SU-DHL-6 (cell line): ENCODE data around the gene KRTAP22-2.

Source experiments
- H2AFZ ChIP-seq: fragments of 200-600 bp; sonication (generic); 2 replicates; pipeline ENCODE4 v1.6.1; 2014; ENCODE audit warnings: low read depth, mild to moderate bottlenecking, moderate library complexity, mixed read lengths, antibody characterized with exemption, low read length; ENCODE audit not compliant: severe bottlenecking
- H3F3A ChIP-seq: fragments of 200-600 bp; shearing (Covaris generic); 2 replicates; pipeline ENCODE4 v1.6.0; 2016; ENCODE audit warnings: antibody characterized with exemption, mild to moderate bottlenecking; ENCODE audit not compliant: insufficient read depth
- H3K27ac ChIP-seq: fragments of 200-600 bp; sonication (generic); 2 replicates; pipeline ENCODE4 v1.5.1; 2016; ENCODE audit warnings: low read depth, mild to moderate bottlenecking, low read length, moderate library complexity, mixed read lengths
- H3K27me3 ChIP-seq: fragments of 200-600 bp; sonication (generic), shearing (Covaris generic); 2 replicates; pipeline ENCODE4 v1.6.0; 2014; ENCODE audit warnings: mild to moderate bottlenecking, low read length
- H3K36me3 ChIP-seq: fragments of 200-600 bp; sonication (generic); 2 replicates; pipeline ENCODE4 v1.6.1; 2014; ENCODE audit warnings: mild to moderate bottlenecking, low read length, mixed read lengths
- H3K4me2 ChIP-seq: fragments of 300-600, 200-600 bp; shearing (Covaris generic), sonication (generic); 2 replicates; pipeline ENCODE4 v1.6.0; 2014; ENCODE audit warnings: low read length, low read depth, mild to moderate bottlenecking; ENCODE audit not compliant: poor library complexity, severe bottlenecking
- H3K4me3 ChIP-seq: fragments of 200-600 bp; sonication (generic); 2 replicates; pipeline ENCODE4 v1.5.1; 2014; ENCODE audit warnings: antibody characterized with exemption, low read length, mild to moderate bottlenecking, mixed read lengths; ENCODE audit not compliant: insufficient read depth, poor library complexity, severe bottlenecking
- H3K79me2 ChIP-seq: fragments of 200-600 bp; sonication (generic); 2 replicates; pipeline ENCODE4 v1.6.1; 2014; ENCODE audit warnings: mild to moderate bottlenecking, low read length, moderate library complexity; ENCODE audit not compliant: insufficient read depth
- H3K9ac ChIP-seq: fragments of 200-600 bp; sonication (generic); 2 replicates; pipeline ENCODE4 v1.7.0; 2014; ENCODE audit warnings: mild to moderate bottlenecking, low read length
- H3K9me2 ChIP-seq: fragments of 200-600 bp; sonication (generic); replicated peaks from 2 replicates; pipeline ENCODE4 v1.6.1; 2014; ENCODE audit warnings: low read length; ENCODE audit not compliant: insufficient read depth
- H3K9me3 ChIP-seq: fragments of 200-600 bp; sonication (generic); 2 replicates; pipeline ENCODE4 v1.6.1; 2014; ENCODE audit warnings: low read length, mixed read lengths; ENCODE audit not compliant: insufficient read depth
- H4K20me1 ChIP-seq: fragments of 200-600 bp; sonication (generic); 2 replicates; pipeline ENCODE4 v1.6.1; 2014; ENCODE audit warnings: low read depth, mild to moderate bottlenecking, antibody characterized with exemption, low read length, moderate library complexity, mixed read lengths
- EZH2phosphoT487 ChIP-seq: fragments of 200-600 bp; sonication (generic), shearing (Covaris generic); conservative IDR thresholded peaks from 2 replicates; pipeline ENCODE4 v1.6.1; 2018; ENCODE audit warnings: mild to moderate bottlenecking, antibody characterized with exemption, low read length, moderate library complexity, mixed read lengths
- TF ChIP-seq, protein P1 (sequence below): fragments of 200-600 bp; sonication (generic); IDR thresholded peaks from one replicate; pipeline ENCODE4 v1.5.1; 2017; ENCODE audit warnings: antibody characterized with exemption, mild to moderate bottlenecking, low read length, moderate library complexity; ENCODE audit not compliant: insufficient read depth, poor library complexity, severe bottlenecking

The KRTAP22-2 gene

DNA sequence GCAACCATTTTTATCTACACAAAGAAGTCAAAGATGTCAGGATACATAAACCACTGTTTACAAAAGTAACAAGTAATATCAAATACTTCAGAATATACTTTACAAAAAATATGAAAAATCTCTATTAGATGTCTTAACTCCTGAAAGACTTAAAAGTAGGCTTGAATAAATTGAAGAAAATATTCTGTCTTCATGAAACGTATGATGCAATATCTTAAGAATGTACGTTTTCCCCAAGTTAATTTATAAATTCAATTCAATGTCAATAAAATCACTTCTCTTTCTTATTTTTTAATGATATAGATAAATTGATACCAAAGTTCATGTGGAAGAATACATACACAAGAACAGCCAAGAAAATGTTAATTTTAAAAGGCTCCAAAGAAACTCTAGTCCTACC, 35.1 kb downstream of the KRTAP22-2 start:
- no peaks in the 10 kb centered on the region for H3K27me3 ChIP-seq
- H3F3A ChIP-seq, result no peaks in the 10 kb centered on the region
- H3K4me3 ChIP-seq, result no peak overlapping the region
- no peaks in the 10 kb centered on the region for H3K36me3 ChIP-seq
- no peak overlapping the region for H3K9ac ChIP-seq
- no peak overlapping the region for H3K4me2 ChIP-seq
- H3K9me3 ChIP-seq, result peaks cover 5% of the 10 kb centered on the region; the same call in 1 of the 2 replicates
- H3K79me2 ChIP-seq, result no peaks in the 10 kb centered on the region
- no peak overlapping the region for H2AFZ ChIP-seq
- no peaks in the 10 kb centered on the region for H3K9me2 ChIP-seq
- H4K20me1 ChIP-seq, result no peaks in the 10 kb centered on the region
- H3K27ac ChIP-seq, result no peak overlapping the region
- TF ChIP-seq, protein P1, sequence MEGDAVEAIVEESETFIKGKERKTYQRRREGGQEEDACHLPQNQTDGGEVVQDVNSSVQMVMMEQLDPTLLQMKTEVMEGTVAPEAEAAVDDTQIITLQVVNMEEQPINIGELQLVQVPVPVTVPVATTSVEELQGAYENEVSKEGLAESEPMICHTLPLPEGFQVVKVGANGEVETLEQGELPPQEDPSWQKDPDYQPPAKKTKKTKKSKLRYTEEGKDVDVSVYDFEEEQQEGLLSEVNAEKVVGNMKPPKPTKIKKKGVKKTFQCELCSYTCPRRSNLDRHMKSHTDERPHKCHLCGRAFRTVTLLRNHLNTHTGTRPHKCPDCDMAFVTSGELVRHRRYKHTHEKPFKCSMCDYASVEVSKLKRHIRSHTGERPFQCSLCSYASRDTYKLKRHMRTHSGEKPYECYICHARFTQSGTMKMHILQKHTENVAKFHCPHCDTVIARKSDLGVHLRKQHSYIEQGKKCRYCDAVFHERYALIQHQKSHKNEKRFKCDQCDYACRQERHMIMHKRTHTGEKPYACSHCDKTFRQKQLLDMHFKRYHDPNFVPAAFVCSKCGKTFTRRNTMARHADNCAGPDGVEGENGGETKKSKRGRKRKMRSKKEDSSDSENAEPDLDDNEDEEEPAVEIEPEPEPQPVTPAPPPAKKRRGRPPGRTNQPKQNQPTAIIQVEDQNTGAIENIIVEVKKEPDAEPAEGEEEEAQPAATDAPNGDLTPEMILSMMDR, result no peak
- no peak for TF ChIP-seq EZH2phosphoT487

DNA sequence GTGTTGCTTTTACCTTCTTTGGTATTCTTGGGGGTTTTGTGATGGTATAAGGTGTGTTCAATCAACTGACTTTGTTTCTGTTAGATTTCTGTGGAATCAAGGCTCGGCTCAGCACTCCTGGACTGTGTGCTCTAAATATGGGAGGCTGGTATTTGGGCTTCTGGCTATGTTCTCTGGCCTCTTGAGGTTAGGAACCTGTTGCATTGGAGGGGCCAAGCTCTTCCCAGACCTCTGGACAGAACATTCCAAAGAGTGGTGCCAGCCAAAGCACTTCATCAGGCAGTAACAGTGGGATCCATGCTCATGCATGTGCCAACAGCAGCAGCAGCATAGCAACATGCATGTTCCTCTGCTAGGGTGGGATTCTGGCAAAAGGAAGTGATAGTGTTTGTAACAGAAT, 37.4 kb downstream of the KRTAP22-2 start:
- H3F3A ChIP-seq, result no peaks in the 10 kb centered on the region
- TF ChIP-seq, protein P1, result no peak
- TF ChIP-seq EZH2phosphoT487, result no peak

DNA sequence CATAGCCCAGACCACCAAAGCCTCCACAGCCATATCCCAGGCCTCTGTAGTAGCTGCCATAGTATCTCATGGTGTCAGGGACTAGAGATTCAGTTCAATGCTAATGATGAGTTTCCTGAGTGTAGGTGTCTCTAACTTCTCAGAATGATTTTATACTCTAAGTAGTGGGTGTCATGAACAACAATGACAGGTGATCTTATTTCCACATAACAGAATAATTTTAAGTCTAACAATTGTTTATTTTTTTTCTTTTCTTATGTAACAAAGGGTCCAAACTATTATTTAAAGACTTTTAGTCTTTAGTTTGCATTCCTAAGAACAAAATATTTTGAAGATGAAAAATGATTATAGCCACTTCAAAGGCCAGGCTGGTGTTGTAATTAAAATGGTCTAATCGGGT, 48.4 kb downstream of the KRTAP22-2 start, which contains the start of gene KRTAP19-6:
TSS of gene KRTAP19-6 (minus strand) at position 101 of the 400 bp plus-strand sequence. CDS start at position 70, 31 bp downstream.
- H4K20me1 ChIP-seq, result no peaks in the 10 kb centered on the region
- H3K27me3 ChIP-seq, result no peaks in the 10 kb centered on the region
- H3K9me3 ChIP-seq, result 0 out of 2 replicates have a peak, but pooled peaks cover 3% of the 10 kb centered on the region
- H3K4me3 ChIP-seq, result no peak within 1 kb of the TSS
- no peak for TF ChIP-seq EZH2phosphoT487
- no peak within 1 kb of the TSS for H3K27ac ChIP-seq
- no peaks in the 10 kb centered on the region; the same call in 1 of the 2 replicates for H3K36me3 ChIP-seq
- no peak within 1 kb of the TSS for H3K9ac ChIP-seq
- H2AFZ ChIP-seq, result no peak within 1 kb of the TSS
- H3F3A ChIP-seq, result no peaks in the 10 kb centered on the region
- no peaks in the 10 kb centered on the region for H3K79me2 ChIP-seq
- no peaks in the 10 kb centered on the region for H3K9me2 ChIP-seq
- no peak within 1 kb of the TSS for H3K4me2 ChIP-seq

More for the DNA sequence above, 37.4 kb downstream of the KRTAP22-2 start:
- Histone ChIP-seq H3K4me2 (no peak overlapping the region), H3K9me3 (peaks cover 5% of the 10 kb centered on the region; the same call in 1 of the 2 replicates), H3K9ac (no peak overlapping the region), H3K79me2 (no peaks in the 10 kb centered on the region), H4K20me1 (no peaks in the 10 kb centered on the region), H3K9me2 (no peaks in the 10 kb centered on the region), H3K4me3 (no peak overlapping the region), H3K27ac (no peak overlapping the region), H3K27me3 (no peaks in the 10 kb centered on the region), H3K36me3 (no peaks in the 10 kb centered on the region), H2AFZ (no peak overlapping the region)
